ENCODE results near the gene TMEM200C. TPM values are rescaled to one million over a fixed set of nuclear protein-coding genes. Genes with fewer than 3 reads are reported as not detected.

TMEM200C gene
- total RNA-seq, 2 donors from 2014 or later = 0.50 to 3.4 TPM

- Histone ChIP-seq H3K36me3 (no peaks in the 10 kb centered on the region), H3K4me1 (replicated peaks) (no peaks in the 10 kb centered on the region), H3K27me3 (replicated peaks; ENCODE audit: insufficient read depth) (no peaks in the 10 kb centered on the region), H3K27ac (no peak overlapping the region), H3K9me3 (no peaks in the 10 kb centered on the region), H3K4me3 (no peak overlapping the region)
- DNase-seq (ENCODE audit: low spot score) = no peak
- intact Hi-C loops (cut with DNase I) = no loop called here
- WGBS = 74% methylated on average over 10 of the region's 10 CpGs
- TF ChIP-seq POLR2AphosphoS5 (IDR thresholded peaks at IDR 0.05) (no peak), POLR2A (IDR thresholded peaks at IDR 0.05) (no peak)
- TF ChIP-seq, protein P1, sequence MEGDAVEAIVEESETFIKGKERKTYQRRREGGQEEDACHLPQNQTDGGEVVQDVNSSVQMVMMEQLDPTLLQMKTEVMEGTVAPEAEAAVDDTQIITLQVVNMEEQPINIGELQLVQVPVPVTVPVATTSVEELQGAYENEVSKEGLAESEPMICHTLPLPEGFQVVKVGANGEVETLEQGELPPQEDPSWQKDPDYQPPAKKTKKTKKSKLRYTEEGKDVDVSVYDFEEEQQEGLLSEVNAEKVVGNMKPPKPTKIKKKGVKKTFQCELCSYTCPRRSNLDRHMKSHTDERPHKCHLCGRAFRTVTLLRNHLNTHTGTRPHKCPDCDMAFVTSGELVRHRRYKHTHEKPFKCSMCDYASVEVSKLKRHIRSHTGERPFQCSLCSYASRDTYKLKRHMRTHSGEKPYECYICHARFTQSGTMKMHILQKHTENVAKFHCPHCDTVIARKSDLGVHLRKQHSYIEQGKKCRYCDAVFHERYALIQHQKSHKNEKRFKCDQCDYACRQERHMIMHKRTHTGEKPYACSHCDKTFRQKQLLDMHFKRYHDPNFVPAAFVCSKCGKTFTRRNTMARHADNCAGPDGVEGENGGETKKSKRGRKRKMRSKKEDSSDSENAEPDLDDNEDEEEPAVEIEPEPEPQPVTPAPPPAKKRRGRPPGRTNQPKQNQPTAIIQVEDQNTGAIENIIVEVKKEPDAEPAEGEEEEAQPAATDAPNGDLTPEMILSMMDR (IDR thresholded peaks at IDR 0.05) = no peak
These were observed 8.1 kb upstream of the TMEM200C start for GRCh38 chr18:5903386-5903785.

DNA sequence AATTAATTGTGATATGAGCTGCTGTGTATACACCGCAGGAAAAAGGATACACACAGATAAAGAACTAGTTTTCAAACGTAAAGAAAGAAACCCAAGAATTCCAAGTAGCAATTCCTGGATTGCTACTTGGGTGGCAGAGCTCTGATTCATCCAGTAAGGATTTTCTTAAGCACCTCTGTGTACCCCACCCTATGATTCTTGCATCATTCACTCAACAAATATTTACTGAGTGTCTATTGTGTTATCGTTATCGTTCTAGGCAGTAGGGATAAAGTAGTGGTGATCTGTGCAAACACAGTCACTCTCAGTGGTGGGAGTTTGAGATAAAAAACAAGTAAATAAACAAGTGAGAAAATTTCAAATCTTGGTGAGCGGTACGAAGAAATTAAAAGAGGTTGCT, 4.9 kb upstream of the TMEM200C start:
- H3K27me3 ChIP-seq (replicated peaks; ENCODE audit: insufficient read depth) = no peaks in the 10 kb centered on the region
- H3K27ac ChIP-seq = no peak overlapping the region
- no peaks in the 10 kb centered on the region for H3K36me3 ChIP-seq
- H3K9me3 ChIP-seq = no peaks in the 10 kb centered on the region
- 65% methylated on average over 6 of the region's 6 CpGs for WGBS
- H3K4me3 ChIP-seq = no peak overlapping the region
- intact Hi-C loops (cut with DNase I) = no loop called here
- peaks cover 3% of the 10 kb centered on the region for H3K4me1 ChIP-seq (replicated peaks)
- TF ChIP-seq POLR2AphosphoS5 (IDR thresholded peaks at IDR 0.05) = no peak
- TF ChIP-seq POLR2A (IDR thresholded peaks at IDR 0.05) = no peak
- TF ChIP-seq, protein P1 (IDR thresholded peaks at IDR 0.05) = no peak
- DNase-seq (ENCODE audit: low spot score) = no peak

- H3K4me3 ChIP-seq = no peak overlapping the region
- DNase-seq (ENCODE audit: low spot score) = no peak
- 90% methylated on average over 3 of the region's 3 CpGs for WGBS
- peaks cover 3% of the 10 kb centered on the region for H3K4me1 ChIP-seq (replicated peaks)
- intact Hi-C loops (cut with DNase I) = no loop called here
- no peaks in the 10 kb centered on the region for H3K27me3 ChIP-seq (replicated peaks; ENCODE audit: insufficient read depth)
- H3K36me3 ChIP-seq = no peaks in the 10 kb centered on the region
- no peak overlapping the region for H3K27ac ChIP-seq
- H3K9me3 ChIP-seq = no peaks in the 10 kb centered on the region
- TF ChIP-seq POLR2AphosphoS5 (IDR thresholded peaks at IDR 0.05) (no peak), POLR2A (IDR thresholded peaks at IDR 0.05) (no peak)
These were observed 4.5 kb upstream of the TMEM200C start for GRCh38 chr18:5899835-5900234.

GRCh38 chr18:5895876-5896740, 786 bp upstream of the TMEM200C start:
- peaks cover 9% of the 10 kb centered on the region for H3K27me3 ChIP-seq (replicated peaks; ENCODE audit: insufficient read depth)
- peak overlapping the region; percentile 11 to 21 for H3K27ac ChIP-seq
- H3K36me3 ChIP-seq = no peaks in the 10 kb centered on the region
- H3K4me3 ChIP-seq = peak overlapping the region; percentile 33 to 42
- TF ChIP-seq, protein P1 (IDR thresholded peaks at IDR 0.05) = no peak
- TF ChIP-seq POLR2AphosphoS5 (IDR thresholded peaks at IDR 0.05) (no peak), POLR2A (IDR thresholded peaks at IDR 0.05) (no peak)
- intact Hi-C loops (cut with DNase I) = no loop called here
- peaks cover 3% of the 10 kb centered on the region for H3K4me1 ChIP-seq (replicated peaks)
- DNase-seq (ENCODE audit: low spot score) = no peak
- no peaks in the 10 kb centered on the region for H3K9me3 ChIP-seq
- WGBS = 5% methylated on average over 39 of the region's 41 CpGs

DNA sequence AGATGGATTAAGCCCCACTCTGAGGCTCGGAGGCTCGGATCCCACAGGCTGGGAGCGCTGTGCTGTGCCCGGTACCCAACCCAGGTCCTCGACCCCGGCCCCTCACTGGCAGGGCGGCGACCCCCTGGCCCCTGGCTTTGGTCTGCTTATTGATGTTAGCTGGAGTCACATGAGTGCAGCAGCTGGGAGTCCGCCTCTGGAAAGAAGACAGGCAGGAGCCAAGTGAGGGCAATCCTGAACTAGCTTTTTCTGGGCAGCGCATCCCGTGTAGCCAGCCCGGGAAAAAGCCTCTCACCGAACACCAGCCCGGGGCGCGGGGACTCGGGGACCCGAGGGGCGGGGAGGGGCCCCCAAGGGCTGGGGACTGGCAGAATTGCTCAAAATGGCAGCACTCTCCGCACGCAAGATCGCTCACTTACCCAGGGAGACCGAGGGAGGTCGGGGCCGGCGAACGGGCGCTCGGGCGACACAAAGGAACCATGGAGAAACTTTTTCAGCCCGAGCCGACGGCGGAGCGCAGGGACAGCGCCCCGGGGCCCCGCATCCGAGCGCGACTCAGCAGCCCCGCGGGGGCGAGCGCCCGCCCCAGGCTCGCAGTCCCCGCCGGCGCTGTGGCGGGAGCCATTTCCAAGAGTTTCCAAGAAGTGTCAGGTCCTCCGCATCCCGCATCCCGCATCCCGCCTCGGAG, 567 bp downstream of the TMEM200C start:
- peaks cover 9% of the 10 kb centered on the region for H3K27me3 ChIP-seq (replicated peaks; ENCODE audit: insufficient read depth)
- 2% methylated on average over 37 of the region's 56 CpGs for WGBS

More for the DNA sequence above, 567 bp downstream of the TMEM200C start:
- Histone ChIP-seq H3K4me1 (replicated peaks) (peaks cover 3% of the 10 kb centered on the region), H3K36me3 (no peaks in the 10 kb centered on the region), H3K4me3 (peak overlapping the region; percentile 33 to 42), H3K27ac (peak overlapping the region; percentile 15 to 36), H3K9me3 (no peaks in the 10 kb centered on the region)
- intact Hi-C loops (cut with DNase I) = no loop called here
- TF ChIP-seq, protein P1 (IDR thresholded peaks at IDR 0.05) = no peak
- TF ChIP-seq POLR2AphosphoS5 (IDR thresholded peaks at IDR 0.05) = no peak
- TF ChIP-seq POLR2A (IDR thresholded peaks at IDR 0.05) = no peak
- no peak for DNase-seq (ENCODE audit: low spot score)

All from prostate gland (tissue), 2 donors.